GM23248 (cell line): Measurements from ENCODE around the gene USP34.

Source experiments
- EZH2 ChIP-seq: fragments of 200-600 bp; sonication (generic); IDR thresholded peaks from 2 replicates; pipeline ENCODE4 v1.6.1; 2018; ENCODE audit warnings: antibody characterized with exemption, mild to moderate bottlenecking; ENCODE audit not compliant: insufficient read depth, poor library complexity, severe bottlenecking
- EZH2phosphoT487 ChIP-seq: fragments of 200-600 bp; sonication (generic); IDR thresholded peaks from 2 replicates; pipeline ENCODE4 v1.6.1; 2018; ENCODE audit warnings: antibody characterized with exemption, moderate library complexity, mild to moderate bottlenecking, low read depth; ENCODE audit not compliant: insufficient read depth

- no peak for TF ChIP-seq EZH2
- no peak for TF ChIP-seq EZH2phosphoT487
Observed at GRCh38 chr2:61499060-61499459, 28.2 kb upstream of the USP34 start.
